ENCODE data around the gene LIMK1.

DNA sequence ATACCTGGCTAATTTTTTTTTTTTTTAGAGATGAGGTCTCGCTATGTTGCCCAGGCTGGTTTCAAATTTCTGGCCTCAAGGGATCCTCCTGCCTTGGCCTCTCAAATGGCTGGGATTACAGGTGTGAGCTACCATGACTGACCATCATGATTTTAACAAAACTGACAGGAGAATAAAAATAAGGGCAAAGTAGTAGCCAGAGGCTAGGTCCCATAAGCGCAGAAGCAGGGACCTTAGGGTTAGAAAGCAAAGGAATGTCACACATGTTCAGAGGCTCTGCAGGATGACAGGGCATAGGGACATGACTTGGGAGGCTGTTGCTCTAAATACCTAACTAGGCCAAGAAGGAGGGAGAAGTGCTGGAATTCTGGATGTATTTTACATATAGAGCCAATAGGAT lies 5.1 kb upstream of the LIMK1 start:
- TF ChIP-seq EZH2 (IDR thresholded peaks at IDR 0.05; ENCODE audit: borderline replicate concordance, low read length): no peak
- TF ChIP-seq, protein P1, sequence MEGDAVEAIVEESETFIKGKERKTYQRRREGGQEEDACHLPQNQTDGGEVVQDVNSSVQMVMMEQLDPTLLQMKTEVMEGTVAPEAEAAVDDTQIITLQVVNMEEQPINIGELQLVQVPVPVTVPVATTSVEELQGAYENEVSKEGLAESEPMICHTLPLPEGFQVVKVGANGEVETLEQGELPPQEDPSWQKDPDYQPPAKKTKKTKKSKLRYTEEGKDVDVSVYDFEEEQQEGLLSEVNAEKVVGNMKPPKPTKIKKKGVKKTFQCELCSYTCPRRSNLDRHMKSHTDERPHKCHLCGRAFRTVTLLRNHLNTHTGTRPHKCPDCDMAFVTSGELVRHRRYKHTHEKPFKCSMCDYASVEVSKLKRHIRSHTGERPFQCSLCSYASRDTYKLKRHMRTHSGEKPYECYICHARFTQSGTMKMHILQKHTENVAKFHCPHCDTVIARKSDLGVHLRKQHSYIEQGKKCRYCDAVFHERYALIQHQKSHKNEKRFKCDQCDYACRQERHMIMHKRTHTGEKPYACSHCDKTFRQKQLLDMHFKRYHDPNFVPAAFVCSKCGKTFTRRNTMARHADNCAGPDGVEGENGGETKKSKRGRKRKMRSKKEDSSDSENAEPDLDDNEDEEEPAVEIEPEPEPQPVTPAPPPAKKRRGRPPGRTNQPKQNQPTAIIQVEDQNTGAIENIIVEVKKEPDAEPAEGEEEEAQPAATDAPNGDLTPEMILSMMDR (IDR thresholded peaks at IDR 0.05; ENCODE audit: low read length): no peak
